DMS53 treated with DMSO at 0.1 percent for 48 hours (cell line): Measurements from ENCODE around the gene ATP9B.
"Not testable (repeated sequence)": the region's sequence is repeated elsewhere in the genome, so short reads cannot be mapped to it uniquely, and the experiment has no call there.

Experiments used
- DNase-seq: peaks from one replicate; lab custom pipeline; 2025; ENCODE audit not compliant: unreplicated experiment; lab: John Stamatoyannopoulos, UW

The ATP9B gene

DNA sequence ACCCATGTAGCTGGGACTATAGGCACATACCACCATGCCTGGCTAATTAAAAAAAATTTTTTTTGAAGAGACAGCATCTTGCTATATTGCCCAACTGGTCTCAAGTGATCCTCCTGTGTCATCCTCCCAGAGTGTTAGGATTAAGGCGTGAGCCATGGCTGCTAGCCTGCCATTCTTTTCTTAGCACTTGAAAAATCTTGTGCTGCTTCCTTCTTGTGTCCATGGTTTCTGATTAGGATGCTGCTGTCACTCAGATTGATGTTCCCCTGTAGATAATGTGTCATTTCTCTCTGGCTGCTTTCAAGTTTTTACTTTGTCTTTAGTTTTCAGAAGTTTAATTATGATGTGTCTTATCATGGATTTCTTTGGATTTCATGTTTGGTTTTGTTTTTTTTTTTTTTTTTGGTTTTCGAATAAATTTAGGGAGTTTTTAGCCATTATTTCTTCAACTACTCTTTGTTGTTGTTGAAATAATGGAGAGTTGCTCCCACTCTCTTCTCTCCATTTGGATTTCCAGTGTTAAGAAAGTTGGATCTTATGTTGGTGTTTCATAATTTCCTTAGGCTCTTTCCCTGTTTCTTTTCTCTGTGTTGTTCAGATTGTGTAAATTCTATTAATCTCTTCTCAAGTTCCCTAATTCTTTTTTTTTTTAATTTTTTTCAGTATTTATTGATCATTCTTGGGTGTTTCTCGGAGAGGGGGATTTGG lies 2.5 kb downstream of the ATP9B start:
- DNase-seq: no peak

DNA sequence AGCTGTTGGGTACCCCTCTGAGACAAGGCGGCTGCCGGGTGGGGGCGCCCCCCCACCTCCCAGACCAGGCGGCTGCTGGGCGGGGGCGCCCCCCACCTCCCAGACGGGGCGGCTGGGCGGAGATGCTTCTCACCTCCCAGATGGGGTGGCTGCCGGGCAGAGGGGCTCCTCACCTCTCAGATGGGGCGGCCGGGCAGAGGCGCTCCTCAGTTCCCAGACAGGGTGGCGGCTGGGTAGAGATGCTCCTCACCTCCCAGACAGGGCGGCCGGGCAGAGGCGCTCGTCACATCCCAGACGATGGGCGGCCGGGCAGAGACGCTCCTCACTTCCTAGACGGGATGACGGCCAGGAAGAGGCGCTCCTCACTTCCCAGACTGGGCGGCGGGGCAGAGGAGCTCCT lies 3.5 kb downstream of the ATP9B start:
- DNase-seq: not testable (repeated sequence)

DNA sequence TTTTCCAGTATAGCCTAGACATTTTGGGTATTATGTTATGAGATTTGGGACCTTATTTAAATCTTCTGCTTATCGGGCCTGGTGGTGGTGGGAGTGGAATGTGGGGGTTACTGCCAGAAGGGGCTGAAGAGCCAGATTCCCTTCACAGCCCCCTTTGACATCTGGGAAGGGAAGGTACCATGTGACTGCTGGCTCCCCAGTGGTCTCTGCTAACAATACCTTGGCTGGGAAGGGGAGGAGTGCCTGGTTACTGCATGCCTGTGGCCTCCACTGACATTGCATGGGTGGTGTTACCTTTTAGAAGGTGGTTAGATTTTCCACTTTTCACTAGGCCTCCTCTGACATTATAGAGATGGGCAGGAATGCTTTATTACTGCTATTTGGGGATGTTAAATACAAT lies 8.0 kb downstream of the ATP9B start:
- DNase-seq: no peak

DNA sequence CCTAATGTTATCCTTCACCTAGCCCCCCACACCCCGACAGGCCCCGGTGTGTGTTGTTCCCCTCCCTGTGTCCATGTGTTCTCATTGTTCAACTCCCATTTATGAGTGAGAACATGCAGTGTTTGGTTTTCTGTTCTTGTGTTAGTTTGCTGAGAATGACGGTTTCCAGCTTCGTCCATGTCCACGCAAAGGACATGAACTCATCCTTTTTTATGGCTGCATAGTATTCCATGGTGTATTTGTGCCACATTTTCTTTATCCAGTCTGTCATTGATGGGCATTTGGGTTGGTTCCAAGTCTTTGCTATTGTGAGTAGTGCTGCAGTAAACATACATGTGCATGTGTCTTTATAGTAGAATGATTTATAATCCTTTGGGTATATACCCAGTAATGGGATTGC lies 9.6 kb downstream of the ATP9B start:
- not testable (repeated sequence) for DNase-seq

DNA sequence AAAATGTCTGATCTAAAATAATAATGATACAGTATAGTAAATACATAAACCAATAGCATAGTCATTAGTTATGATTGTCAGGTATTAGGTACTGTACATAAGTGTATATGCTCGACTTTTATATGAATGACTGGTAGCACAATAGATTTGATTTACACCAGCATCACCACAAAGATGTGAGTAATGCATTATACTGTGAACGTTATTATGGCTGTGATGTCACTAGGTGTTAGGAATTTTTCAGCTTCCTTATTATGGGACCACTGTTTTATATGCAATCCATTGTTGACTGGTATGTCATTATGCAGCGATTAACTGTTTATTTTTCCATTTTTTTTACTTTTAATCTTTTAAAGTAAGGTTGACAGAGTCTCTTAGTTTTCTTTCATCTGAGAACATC lies 23.7 kb downstream of the ATP9B start:
- DNase-seq: no peak

DNA sequence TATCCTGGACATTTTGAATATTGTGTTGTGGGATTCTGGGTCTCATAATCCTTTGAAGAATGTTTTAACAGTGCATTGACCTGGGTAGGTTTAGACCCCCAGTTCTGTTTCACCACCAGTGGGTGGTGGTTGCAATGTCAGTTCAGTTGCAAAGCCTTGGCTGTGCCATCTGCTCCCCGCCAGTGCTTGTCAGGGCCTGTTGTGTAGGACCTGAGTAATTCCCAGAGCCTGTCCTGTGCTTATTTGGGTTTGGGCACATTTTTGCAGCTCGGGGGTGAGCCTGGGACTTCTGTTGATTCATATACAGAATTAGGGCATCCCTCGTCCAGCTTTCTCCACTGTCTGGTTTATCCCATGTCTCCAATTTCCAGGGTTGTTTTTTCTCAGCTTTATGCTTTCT lies 24.8 kb downstream of the ATP9B start:
- DNase-seq: no peak

GRCh38 chr18:79095216-79095615 lies 26.0 kb downstream of the ATP9B start:
- no peak for DNase-seq

GRCh38 chr18:79100944-79101343 lies 31.8 kb downstream of the ATP9B start:
- no peak for DNase-seq

DNA sequence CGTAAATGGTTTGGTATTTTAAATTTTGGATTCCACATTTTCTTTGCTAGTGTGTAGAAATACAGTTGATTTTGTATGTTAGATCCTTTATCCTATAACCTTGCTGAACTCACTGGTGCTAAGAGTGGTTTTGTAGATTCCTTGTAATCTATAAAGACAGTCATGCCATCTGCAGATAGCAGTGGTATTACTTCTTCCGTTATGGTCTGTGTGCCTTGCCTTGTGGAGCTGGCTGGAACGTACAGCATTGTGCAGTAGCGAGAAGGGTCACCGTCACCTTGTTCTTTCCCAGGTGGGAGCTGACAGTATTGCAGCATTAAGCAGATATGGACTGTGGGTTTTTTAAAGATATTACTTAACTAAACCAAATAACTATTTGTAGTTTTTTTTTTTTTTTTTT lies 33.7 kb downstream of the ATP9B start:
- no peak for DNase-seq

DNA sequence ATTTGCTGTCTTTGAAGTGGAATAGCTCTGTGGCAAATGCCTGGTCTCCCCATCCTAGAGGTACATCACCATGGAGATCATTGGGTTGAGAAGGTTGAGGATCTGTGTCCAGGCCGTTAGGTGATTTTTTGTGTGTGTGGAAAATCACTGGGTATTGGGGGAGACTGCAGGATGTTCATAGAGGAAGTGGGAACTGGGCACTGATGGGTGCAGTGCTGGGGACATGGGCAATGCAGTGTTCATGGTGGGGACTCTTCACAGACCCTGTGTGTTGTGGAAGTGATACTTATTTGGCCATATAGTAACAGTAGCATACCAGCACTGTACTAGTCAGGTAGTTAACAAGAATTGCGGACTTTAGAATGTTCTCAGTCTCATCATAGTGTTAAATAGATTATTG lies 34.9 kb downstream of the ATP9B start:
- no peak for DNase-seq

GRCh38 chr18:79105455-79105854 lies 36.3 kb downstream of the ATP9B start:
- no peak for DNase-seq

DNA sequence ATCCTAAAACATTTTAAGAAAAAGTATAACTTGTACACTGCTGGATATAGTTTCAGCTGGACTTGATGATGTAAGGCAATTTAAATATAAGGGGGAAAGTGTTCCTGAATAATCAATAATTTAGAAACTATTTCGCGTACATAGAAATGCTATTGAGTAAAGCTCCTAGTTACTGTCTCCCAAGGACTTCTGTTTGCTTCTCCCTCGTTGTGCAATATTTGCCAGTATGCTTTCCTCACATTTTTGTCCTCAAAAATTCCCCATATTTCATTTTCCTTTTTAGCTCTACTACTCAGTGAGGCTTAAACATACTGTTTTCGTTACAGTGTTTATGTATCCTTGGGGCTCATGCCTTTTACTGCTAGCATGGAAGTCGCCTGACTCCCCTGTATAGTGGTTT lies 36.9 kb downstream of the ATP9B start:
- no peak for DNase-seq

DNA sequence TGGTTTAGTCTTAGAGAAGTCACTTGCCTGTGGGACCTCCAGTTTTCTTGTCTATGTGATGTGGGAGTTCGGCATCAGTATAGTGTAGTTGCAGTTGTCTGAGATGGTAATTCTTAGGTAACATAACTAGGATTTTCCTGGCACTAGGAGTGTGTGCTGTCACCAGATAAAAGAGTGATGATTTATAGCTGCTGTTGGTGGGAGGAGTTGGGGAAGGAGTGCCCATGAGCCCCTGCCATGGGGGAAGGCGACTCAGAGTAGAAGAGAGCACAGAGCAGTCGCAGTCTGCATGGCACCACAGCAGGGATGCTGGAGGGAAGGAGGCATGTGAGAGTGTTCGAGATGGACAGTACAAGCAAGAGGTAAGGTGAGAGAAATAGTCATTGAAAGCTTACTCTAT lies 38.7 kb downstream of the ATP9B start:
- no peak for DNase-seq

- DNase-seq: no peak
These were observed 39.5 kb downstream of the ATP9B start for GRCh38 chr18:79108549-79109215.

- no peak for DNase-seq
These were observed 42.3 kb downstream of the ATP9B start for GRCh38 chr18:79111483-79111882.

DNA sequence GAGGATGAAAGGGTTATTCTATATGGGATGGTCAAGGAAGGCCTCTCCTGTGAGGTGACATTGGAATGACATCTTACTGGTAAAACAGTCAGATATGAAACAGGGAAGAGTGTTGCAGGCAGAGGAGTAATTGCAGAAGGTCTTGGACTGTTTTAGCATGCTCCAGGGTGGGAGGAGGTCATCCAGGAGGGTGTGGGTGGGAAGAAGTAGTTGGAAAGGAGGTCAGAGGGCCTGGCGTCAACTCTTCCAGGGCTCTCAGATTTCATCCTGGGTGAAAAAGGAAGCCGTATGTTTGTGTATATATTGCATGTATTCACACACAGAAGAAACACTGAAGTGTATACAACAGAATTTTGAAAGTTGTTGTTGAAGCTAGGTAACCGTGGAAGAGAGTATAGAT lies 48.2 kb downstream of the ATP9B start:
- no peak for DNase-seq

- DNase-seq: no peak
These were observed 48.6 kb downstream of the ATP9B start for GRCh38 chr18:79117788-79118187.

- no peak for DNase-seq
These were observed 49.6 kb downstream of the ATP9B start for GRCh38 chr18:79118797-79119196.

- DNase-seq: no peak
These were observed 52.7 kb downstream of the ATP9B start for GRCh38 chr18:79121746-79122474.

DNA sequence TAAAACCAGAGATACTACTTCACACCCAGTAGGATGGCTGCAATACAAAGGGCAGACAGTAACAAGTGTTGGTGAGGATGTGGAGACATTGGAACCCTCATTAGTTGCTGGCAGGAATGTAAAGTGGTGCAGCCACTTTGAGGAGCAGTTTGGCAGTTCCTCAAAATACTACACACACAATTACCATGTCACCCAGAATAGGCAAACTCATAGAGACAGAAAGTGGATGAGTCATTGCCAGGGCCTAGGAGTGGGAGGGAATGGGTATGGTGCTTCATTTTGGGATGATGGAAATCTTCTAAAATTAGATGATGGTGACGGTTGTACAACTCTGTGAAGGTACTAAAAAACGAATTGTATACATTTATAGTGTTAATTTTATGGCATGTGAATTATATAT lies 54.8 kb downstream of the ATP9B start:
- no peak for DNase-seq

DNA sequence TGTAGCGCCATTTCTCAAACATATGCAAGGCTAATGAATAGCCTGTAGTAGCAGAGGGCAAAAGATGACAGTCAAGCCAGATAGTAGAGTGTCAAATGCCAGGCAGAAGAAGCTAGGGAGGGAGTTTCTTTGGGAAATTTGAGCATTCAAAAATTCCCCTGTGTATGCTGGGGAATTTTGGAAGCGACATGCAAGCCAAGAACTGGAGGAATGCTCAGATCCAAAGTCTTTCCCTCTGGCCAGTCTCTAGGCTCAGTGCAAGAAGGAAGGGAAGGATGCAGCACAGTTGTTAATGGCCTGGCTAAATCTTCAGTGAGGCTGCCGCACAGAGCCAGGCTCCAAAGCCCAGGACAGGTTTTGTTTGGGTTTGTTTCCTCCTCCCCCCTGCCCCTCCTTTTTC lies 59.9 kb downstream of the ATP9B start:
- no peak for DNase-seq

GRCh38 chr18:79133724-79134123 lies 64.5 kb downstream of the ATP9B start:
- no peak for DNase-seq
